ENCODE data around the gene SH2B3. TPM values are rescaled to one million over a fixed set of nuclear protein-coding genes. Genes with fewer than 3 reads are reported as not detected.

SH2B3 gene
- total RNA-seq, 4 donors from 2014 or later, result 14.1 to 36.5 (median 25.6) TPM

DNA sequence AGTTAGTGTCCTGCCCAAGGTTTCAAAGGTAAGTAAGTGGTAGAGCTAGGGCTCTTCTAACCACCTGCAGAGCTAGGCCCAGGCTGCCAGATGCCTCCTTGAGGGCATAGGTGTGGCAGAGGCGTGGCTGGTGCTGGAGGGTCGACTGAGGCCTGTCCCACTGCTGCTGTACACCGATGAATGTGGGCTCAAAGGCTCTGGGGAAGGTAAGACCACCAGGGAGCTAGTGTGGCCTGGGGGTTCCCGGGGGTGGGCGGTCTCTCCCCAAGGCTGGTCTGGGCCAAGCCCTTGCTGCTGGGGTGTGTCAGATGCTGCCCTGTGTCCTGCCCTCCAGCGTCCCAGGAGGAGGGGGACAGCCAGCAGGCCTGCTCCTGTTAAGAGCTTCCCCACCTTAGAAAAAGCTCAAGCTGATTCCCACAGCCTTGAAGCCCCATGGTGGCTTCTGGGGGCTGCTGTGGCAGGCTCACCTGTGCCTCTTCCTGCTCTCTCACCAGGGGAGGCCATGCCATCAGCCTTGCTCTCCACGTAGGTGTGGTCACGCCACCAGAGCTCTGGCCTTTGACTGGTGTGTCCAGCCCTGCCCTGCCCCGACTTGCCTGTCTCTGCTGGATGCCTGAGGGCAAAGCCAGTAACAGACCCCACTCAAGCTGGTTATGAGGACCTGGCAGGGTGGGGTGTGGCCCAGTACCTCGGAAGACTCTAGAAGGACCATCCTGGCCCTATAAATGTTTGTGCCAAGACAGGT, 36.8 kb downstream of the SH2B3 start:
- DNase-seq, result no peak
- WGBS, 2 donors, result 79 to 83% methylated on average over 8 of the region's 10 CpGs
- no peaks in the 10 kb centered on the region for H3K27me3 ChIP-seq
- H3K4me3 ChIP-seq (replicated peaks in 1 of 3), result no peak overlapping the region
- no peak for TF ChIP-seq POLR2A (IDR thresholded peaks at IDR 0.05)
- TF ChIP-seq, protein P1, sequence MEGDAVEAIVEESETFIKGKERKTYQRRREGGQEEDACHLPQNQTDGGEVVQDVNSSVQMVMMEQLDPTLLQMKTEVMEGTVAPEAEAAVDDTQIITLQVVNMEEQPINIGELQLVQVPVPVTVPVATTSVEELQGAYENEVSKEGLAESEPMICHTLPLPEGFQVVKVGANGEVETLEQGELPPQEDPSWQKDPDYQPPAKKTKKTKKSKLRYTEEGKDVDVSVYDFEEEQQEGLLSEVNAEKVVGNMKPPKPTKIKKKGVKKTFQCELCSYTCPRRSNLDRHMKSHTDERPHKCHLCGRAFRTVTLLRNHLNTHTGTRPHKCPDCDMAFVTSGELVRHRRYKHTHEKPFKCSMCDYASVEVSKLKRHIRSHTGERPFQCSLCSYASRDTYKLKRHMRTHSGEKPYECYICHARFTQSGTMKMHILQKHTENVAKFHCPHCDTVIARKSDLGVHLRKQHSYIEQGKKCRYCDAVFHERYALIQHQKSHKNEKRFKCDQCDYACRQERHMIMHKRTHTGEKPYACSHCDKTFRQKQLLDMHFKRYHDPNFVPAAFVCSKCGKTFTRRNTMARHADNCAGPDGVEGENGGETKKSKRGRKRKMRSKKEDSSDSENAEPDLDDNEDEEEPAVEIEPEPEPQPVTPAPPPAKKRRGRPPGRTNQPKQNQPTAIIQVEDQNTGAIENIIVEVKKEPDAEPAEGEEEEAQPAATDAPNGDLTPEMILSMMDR (IDR thresholded peaks at IDR 0.05), result no peak
- peaks cover 11 to 95% of the 10 kb centered on the region in 2 donors for H3K4me1 ChIP-seq
- H3K27ac ChIP-seq, result peak overlapping the region in 2 of 3 donors; percentile 36 to 46
- H3K9me3 ChIP-seq, result no peaks in the 10 kb centered on the region
- intact Hi-C loops (cut with DNase I), result no loop called here
- H3K36me3 ChIP-seq, result peaks cover 4% of the 10 kb centered on the region in 2 donors

DNA sequence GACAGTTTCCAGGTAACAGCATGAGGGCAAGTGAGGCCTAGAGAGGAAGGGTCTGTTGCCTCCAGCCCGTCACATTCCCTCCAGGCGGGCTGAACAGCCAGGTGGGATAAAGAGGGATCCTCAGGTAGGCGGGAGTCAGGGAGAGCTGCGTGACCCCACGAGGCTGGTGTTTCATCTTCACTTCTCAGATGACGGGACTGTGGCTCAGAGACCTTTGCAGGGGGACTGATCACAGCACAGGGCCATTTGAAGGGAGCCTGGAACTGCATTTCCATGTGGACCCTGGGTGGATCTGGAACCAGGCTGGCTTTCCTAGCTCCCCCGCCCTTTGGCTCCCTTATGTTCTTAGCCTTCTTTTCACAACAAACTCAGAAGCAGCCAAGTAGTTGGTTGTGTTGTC, 37.4 kb downstream of the SH2B3 start:
- Histone ChIP-seq H3K4me1 (peaks cover 11 to 90% of the 10 kb centered on the region in 2 donors), H3K27me3 (no peaks in the 10 kb centered on the region), H3K4me3 (replicated peaks in 1 of 3) (no peak overlapping the region), H3K9me3 (no peaks in the 10 kb centered on the region), H3K36me3 (peaks cover 10% of the 10 kb centered on the region in 2 donors), H3K27ac (peak overlapping the region in 1 of 3 donors; percentile 46)
- intact Hi-C loops (cut with DNase I), result no loop called here
- WGBS, 2 donors, result 84 to 91% methylated on average over 7 of the region's 7 CpGs
- TF ChIP-seq, protein P1 (IDR thresholded peaks at IDR 0.05), result no peak
- TF ChIP-seq POLR2A (IDR thresholded peaks at IDR 0.05), result no peak
- DNase-seq, result no peak

DNA sequence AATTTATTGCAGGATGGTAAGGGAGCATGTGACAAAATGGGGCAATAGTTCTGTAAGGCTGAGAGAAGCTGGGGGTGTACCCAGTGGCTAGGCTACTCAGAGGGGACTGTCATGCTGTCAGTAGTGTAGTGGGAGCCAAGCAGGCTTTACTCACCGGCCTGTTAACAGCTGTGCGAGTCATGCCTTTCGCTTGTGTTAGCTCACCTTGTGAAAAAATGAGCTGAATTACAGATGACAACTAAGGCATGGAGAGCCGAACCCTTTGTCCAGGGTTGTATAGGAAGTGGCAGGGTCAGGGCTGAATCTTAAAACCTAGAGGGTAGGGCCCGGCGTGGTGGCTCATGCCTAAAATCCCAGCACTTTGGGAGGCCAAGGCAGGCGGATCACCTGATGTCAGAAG, 37.9 kb downstream of the SH2B3 start:
- intact Hi-C loops (cut with DNase I), result no loop called here
- WGBS, 2 donors, result 89 to 90% methylated on average over 6 to 7 of the region's 7 CpGs
- Histone ChIP-seq H3K27ac (peak overlapping the region in 1 of 3 donors; percentile 46), H3K4me3 (replicated peaks in 1 of 3) (no peak overlapping the region), H3K36me3 (peaks cover 11 to 15% of the 10 kb centered on the region in 2 donors), H3K27me3 (no peaks in the 10 kb centered on the region), H3K4me1 (peaks cover 11 to 85% of the 10 kb centered on the region in 2 donors), H3K9me3 (no peaks in the 10 kb centered on the region)
- TF ChIP-seq, protein P1 (IDR thresholded peaks at IDR 0.05), result no peak
- TF ChIP-seq POLR2A (IDR thresholded peaks at IDR 0.05), result no peak
- DNase-seq, result no peak

DNA sequence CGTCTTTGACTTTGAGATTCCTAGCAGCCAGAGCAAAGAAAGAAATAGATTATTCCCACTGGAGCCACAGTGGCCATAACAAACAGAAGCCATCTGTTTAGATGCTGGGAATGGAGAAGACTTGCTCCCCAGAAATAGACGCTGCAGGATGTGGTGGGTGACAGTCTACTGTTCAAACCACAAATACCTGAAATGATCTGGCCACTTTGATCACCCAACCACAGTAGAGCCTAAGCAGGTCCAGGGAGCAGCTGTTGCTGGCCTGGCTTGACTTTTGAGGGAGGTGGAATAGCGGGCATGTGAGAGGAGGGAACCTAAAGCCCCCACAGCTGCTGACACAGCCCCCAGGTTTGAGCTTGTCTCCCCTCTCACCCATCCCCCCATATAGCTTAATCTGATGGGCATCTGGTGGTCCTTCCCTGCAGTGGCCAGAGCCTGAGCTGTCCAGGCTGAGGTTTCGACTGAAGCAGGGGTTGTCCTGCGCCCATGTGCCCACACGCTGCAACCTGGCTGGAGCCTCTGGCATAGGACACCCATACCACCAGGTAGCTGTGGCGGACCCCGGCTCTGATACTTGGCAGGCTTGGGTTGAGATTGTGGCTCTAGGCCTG, 38.7 kb downstream of the SH2B3 start:
- intact Hi-C loops (cut with DNase I), result no loop called here

More for the DNA sequence above, 38.7 kb downstream of the SH2B3 start:
- Histone ChIP-seq H3K9me3 (no peaks in the 10 kb centered on the region), H3K36me3 (peaks cover 17% of the 10 kb centered on the region in 2 donors), H3K4me3 (replicated peaks in 1 of 3) (no peak overlapping the region), H3K27ac (peak overlapping the region in 2 of 3 donors; percentile 47 to 65), H3K4me1 (peaks cover 11 to 80% of the 10 kb centered on the region in 2 donors), H3K27me3 (no peaks in the 10 kb centered on the region)
- no peak for TF ChIP-seq POLR2A (IDR thresholded peaks at IDR 0.05)
- TF ChIP-seq, protein P1 (IDR thresholded peaks at IDR 0.05), result no peak
- DNase-seq, result no peak
- 77 to 96% methylated on average over 6 to 7 of the region's 8 CpGs for WGBS, 2 donors

Data from thyroid gland (tissue), 4 donors.